ENCODE results near the gene CYP4F3. TPM values are rescaled to one million over a fixed set of nuclear protein-coding genes. Genes with fewer than 3 reads are reported as not detected.
"Not testable (repeated sequence)": the region's sequence is repeated elsewhere in the genome, so short reads cannot be mapped to it uniquely, and the experiment has no call there.

Gene CYP4F3
- total RNA-seq, 4 donors from 2014 or later, result 0.05 to 0.93 (median 0.68) TPM; not detected in 1

- Histone ChIP-seq H3K27me3 (no peaks in the 10 kb centered on the region), H3K9me3 (no peaks in the 10 kb centered on the region), H3K4me1 (no peaks in the 10 kb centered on the region), H3K36me3 (no peaks in the 10 kb centered on the region), H3K27ac (peak overlapping the region in 2 of 4 donors; percentile 25 to 43), H3K4me3 (peak overlapping the region in 1 of 4 donors; percentile 20)
- ATAC-seq (no peak), DNase-seq (no peak)
- TF ChIP-seq CTCF (IDR thresholded peaks at IDR 0.05 in 4 of 5, conservative IDR thresholded peaks at IDR 0.05 in 1 of 5), result no peak
- no peak for TF ChIP-seq POLR2A (IDR thresholded peaks at IDR 0.05)
- intact Hi-C loops (cut with DNase I; ENCODE audit: low total_unique reads), result no loop called here
- in situ Hi-C loops (cut with MboI; ENCODE audit: low sequenced_read_pairs in 4 of 4), result no loop called here
These were observed 32.5 kb downstream of the CYP4F3 start for GRCh38 chr19:15673176-15673654.

- TF ChIP-seq POLR2A (IDR thresholded peaks at IDR 0.05), result no peak
- no peak for TF ChIP-seq CTCF (IDR thresholded peaks at IDR 0.05 in 4 of 5, conservative IDR thresholded peaks at IDR 0.05 in 1 of 5)
- intact Hi-C loops (cut with DNase I; ENCODE audit: low total_unique reads) (no loop called here), in situ Hi-C loops (cut with MboI; ENCODE audit: low sequenced_read_pairs in 4 of 4) (no loop called here)
- Histone ChIP-seq H3K4me3 (no peak overlapping the region), H3K36me3 (no peaks in the 10 kb centered on the region), H3K4me1 (no peaks in the 10 kb centered on the region), H3K27me3 (no peaks in the 10 kb centered on the region), H3K27ac (no peak overlapping the region), H3K9me3 (no peaks in the 10 kb centered on the region)
- ATAC-seq (no peak), DNase-seq (no peak)
These were observed 34.9 kb downstream of the CYP4F3 start for GRCh38 chr19:15675560-15675959.

- H3K9me3 ChIP-seq, result no peaks in the 10 kb centered on the region
- in situ Hi-C loops (cut with MboI; ENCODE audit: low sequenced_read_pairs in 4 of 4) (no loop called here), intact Hi-C loops (cut with DNase I; ENCODE audit: low total_unique reads) (no loop called here)
- TF ChIP-seq CTCF (IDR thresholded peaks at IDR 0.05 in 4 of 5, conservative IDR thresholded peaks at IDR 0.05 in 1 of 5), result no peak
- TF ChIP-seq POLR2A (IDR thresholded peaks at IDR 0.05), result no peak
- H3K27ac ChIP-seq, result no peak overlapping the region
- no peak overlapping the region for H3K4me3 ChIP-seq
- no peak for DNase-seq
- ATAC-seq, result no peak
- no peaks in the 10 kb centered on the region for H3K36me3 ChIP-seq
- H3K4me1 ChIP-seq, result no peaks in the 10 kb centered on the region
- H3K27me3 ChIP-seq, result no peaks in the 10 kb centered on the region
These were observed 38.4 kb downstream of the CYP4F3 start for GRCh38 chr19:15679089-15679488.

GRCh38 chr19:15679865-15680264 lies 39.2 kb downstream of the CYP4F3 start:
- H3K27ac ChIP-seq; in situ Hi-C loops (cut with MboI; ENCODE audit: low sequenced_read_pairs in 4 of 4); H3K4me1 ChIP-seq; H3K36me3 ChIP-seq; H3K27me3 ChIP-seq; H3K9me3 ChIP-seq; DNase-seq; ATAC-seq; H3K4me3 ChIP-seq; intact Hi-C loops (cut with DNase I; ENCODE audit: low total_unique reads): not testable (repeated sequence)

- Histone ChIP-seq H3K9me3 (no peaks in the 10 kb centered on the region), H3K4me1 (no peaks in the 10 kb centered on the region), H3K27me3 (no peaks in the 10 kb centered on the region), H3K36me3 (no peaks in the 10 kb centered on the region), H3K4me3 (no peak overlapping the region), H3K27ac (no peak overlapping the region)
- DNase-seq (no peak), ATAC-seq (no peak)
- TF ChIP-seq POLR2A (IDR thresholded peaks at IDR 0.05) (no peak), CTCF (IDR thresholded peaks at IDR 0.05 in 4 of 5, conservative IDR thresholded peaks at IDR 0.05 in 1 of 5) (no peak)
- intact Hi-C loops (cut with DNase I; ENCODE audit: low total_unique reads), result no loop called here
- in situ Hi-C loops (cut with MboI; ENCODE audit: low sequenced_read_pairs in 4 of 4), result no loop called here
These were observed 40.0 kb downstream of the CYP4F3 start for GRCh38 chr19:15680478-15681322.
